Measurements from ENCODE around the gene SLC39A11. TPM values are rescaled to one million over a fixed set of nuclear protein-coding genes. Genes with fewer than 3 reads are reported as not detected.

Gene SLC39A11
- total RNA-seq, 1 donor from 2014 or later: 5.5 TPM

GRCh38 chr17:72946156-72946555, 146.3 kb downstream of the SLC39A11 start:
- H3K27me3 Mint-ChIP-seq (ENCODE audit: insufficient read depth, low read depth): peaks cover 7% of the 10 kb centered on the region
- Histone ChIP-seq H3K4me1 (peaks cover 10% of the 10 kb centered on the region), H3K36me3 (no peaks in the 10 kb centered on the region), H3K4me3 (no peak overlapping the region), H3K9ac (no peak overlapping the region), H3F3A (ENCODE audit: low read depth) (no peaks in the 10 kb centered on the region), H3K4me2 (peak overlapping the region; percentile 43), H4K20me1 (ENCODE audit: low read depth) (no peaks in the 10 kb centered on the region), H3K9me3 (ENCODE audit: low read depth) (no peaks in the 10 kb centered on the region), H2AFZ (replicated peaks) (no peak overlapping the region), H3K27me3 (no peaks in the 10 kb centered on the region), H3K79me2 (ENCODE audit: low read depth) (no peaks in the 10 kb centered on the region), H3K27ac (no peak overlapping the region)
- TF ChIP-seq EZH2 (IDR thresholded peaks at IDR 0.05): no peak
- H3K36me3 Mint-ChIP-seq: no peaks in the 10 kb centered on the region
- peaks cover 60% of the 10 kb centered on the region for H3K4me1 Mint-ChIP-seq
- H3K4me3 Mint-ChIP-seq: no peak overlapping the region
- DNase-seq (ENCODE audit: low spot score): no peak
- H3K27ac Mint-ChIP-seq: peak overlapping the region; percentile 36
- no peaks in the 10 kb centered on the region for H3K9me3 Mint-ChIP-seq

DNA sequence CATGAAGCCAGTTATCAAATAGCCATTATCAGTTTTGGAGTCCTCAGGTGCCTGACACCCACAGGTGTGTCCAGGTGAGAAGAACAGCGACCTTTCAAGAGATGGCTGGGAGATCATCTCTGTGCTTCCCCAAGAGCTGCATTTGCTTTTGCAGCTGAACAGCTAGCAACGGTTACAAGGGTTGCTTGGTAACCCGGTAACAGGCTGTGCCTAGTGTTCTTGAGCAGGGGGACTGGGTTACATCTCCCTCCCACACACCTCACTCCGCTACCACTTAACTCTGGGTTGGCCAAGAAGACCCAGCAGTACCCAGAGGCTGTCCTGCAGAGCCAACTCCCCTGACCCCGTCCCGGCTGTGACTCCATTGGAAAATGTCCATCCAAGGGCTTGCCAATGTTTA, 147.0 kb downstream of the SLC39A11 start:
- no peaks in the 10 kb centered on the region for H3K9me3 ChIP-seq (ENCODE audit: low read depth)
- no peak overlapping the region for H3K9ac ChIP-seq
- no peak overlapping the region for H3K4me3 Mint-ChIP-seq
- peaks cover 7% of the 10 kb centered on the region for H3K27me3 Mint-ChIP-seq (ENCODE audit: insufficient read depth, low read depth)
- peak overlapping the region; percentile 5 for H3K27ac Mint-ChIP-seq
- no peak overlapping the region for H2AFZ ChIP-seq (replicated peaks)
- no peaks in the 10 kb centered on the region for H3K9me3 Mint-ChIP-seq
- no peak for DNase-seq (ENCODE audit: low spot score)
- H3K36me3 Mint-ChIP-seq: no peaks in the 10 kb centered on the region
- no peak overlapping the region for H3K4me3 ChIP-seq
- H3K4me2 ChIP-seq: no peak overlapping the region
- H3K4me1 Mint-ChIP-seq: peaks cover 57% of the 10 kb centered on the region
- no peaks in the 10 kb centered on the region for H3K79me2 ChIP-seq (ENCODE audit: low read depth)
- H3F3A ChIP-seq (ENCODE audit: low read depth): no peaks in the 10 kb centered on the region
- no peaks in the 10 kb centered on the region for H3K36me3 ChIP-seq
- H3K27me3 ChIP-seq: no peaks in the 10 kb centered on the region
- no peak overlapping the region for H3K27ac ChIP-seq
- TF ChIP-seq EZH2phosphoT487 (IDR thresholded peaks at IDR 0.05) (no peak), EZH2 (IDR thresholded peaks at IDR 0.05) (no peak)
- TF ChIP-seq, protein P1, sequence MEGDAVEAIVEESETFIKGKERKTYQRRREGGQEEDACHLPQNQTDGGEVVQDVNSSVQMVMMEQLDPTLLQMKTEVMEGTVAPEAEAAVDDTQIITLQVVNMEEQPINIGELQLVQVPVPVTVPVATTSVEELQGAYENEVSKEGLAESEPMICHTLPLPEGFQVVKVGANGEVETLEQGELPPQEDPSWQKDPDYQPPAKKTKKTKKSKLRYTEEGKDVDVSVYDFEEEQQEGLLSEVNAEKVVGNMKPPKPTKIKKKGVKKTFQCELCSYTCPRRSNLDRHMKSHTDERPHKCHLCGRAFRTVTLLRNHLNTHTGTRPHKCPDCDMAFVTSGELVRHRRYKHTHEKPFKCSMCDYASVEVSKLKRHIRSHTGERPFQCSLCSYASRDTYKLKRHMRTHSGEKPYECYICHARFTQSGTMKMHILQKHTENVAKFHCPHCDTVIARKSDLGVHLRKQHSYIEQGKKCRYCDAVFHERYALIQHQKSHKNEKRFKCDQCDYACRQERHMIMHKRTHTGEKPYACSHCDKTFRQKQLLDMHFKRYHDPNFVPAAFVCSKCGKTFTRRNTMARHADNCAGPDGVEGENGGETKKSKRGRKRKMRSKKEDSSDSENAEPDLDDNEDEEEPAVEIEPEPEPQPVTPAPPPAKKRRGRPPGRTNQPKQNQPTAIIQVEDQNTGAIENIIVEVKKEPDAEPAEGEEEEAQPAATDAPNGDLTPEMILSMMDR (IDR thresholded peaks at IDR 0.05): no peak
- H4K20me1 ChIP-seq (ENCODE audit: low read depth): no peaks in the 10 kb centered on the region
- peaks cover 10% of the 10 kb centered on the region for H3K4me1 ChIP-seq

GRCh38 chr17:72943826-72944689, 148.4 kb downstream of the SLC39A11 start:
- Histone ChIP-seq H3K27ac (no peak overlapping the region), H3K36me3 (no peaks in the 10 kb centered on the region), H3K4me2 (no peak overlapping the region), H2AFZ (replicated peaks) (no peak overlapping the region), H3K9me3 (ENCODE audit: low read depth) (no peaks in the 10 kb centered on the region), H3K27me3 (no peaks in the 10 kb centered on the region), H4K20me1 (ENCODE audit: low read depth) (no peaks in the 10 kb centered on the region), H3K4me3 (no peak overlapping the region), H3K9ac (no peak overlapping the region), H3K79me2 (ENCODE audit: low read depth) (no peaks in the 10 kb centered on the region), H3F3A (ENCODE audit: low read depth) (no peaks in the 10 kb centered on the region), H3K4me1 (peaks cover 10% of the 10 kb centered on the region)
- Mint-ChIP-seq H3K4me3 (no peak overlapping the region), H3K27ac (peak overlapping the region; percentile 15), H3K9me3 (no peaks in the 10 kb centered on the region), H3K27me3 (ENCODE audit: insufficient read depth, low read depth) (peaks cover 7% of the 10 kb centered on the region), H3K36me3 (no peaks in the 10 kb centered on the region), H3K4me1 (peaks cover 51% of the 10 kb centered on the region)
- DNase-seq (ENCODE audit: low spot score): no peak
- TF ChIP-seq, protein P1 (IDR thresholded peaks at IDR 0.05): no peak
- TF ChIP-seq EZH2 (IDR thresholded peaks at IDR 0.05): no peak

- H4K20me1 ChIP-seq (ENCODE audit: low read depth): no peaks in the 10 kb centered on the region
- H3K9me3 ChIP-seq (ENCODE audit: low read depth): no peaks in the 10 kb centered on the region
- peaks cover 10% of the 10 kb centered on the region for H3K4me1 ChIP-seq
- H3K4me2 ChIP-seq: no peak overlapping the region
- no peaks in the 10 kb centered on the region for H3F3A ChIP-seq (ENCODE audit: low read depth)
- peak overlapping the region; percentile 30 for H3K27ac Mint-ChIP-seq
- no peaks in the 10 kb centered on the region for H3K27me3 ChIP-seq
- H3K4me3 ChIP-seq: no peak overlapping the region
- no peaks in the 10 kb centered on the region for H3K36me3 Mint-ChIP-seq
- no peaks in the 10 kb centered on the region for H3K79me2 ChIP-seq (ENCODE audit: low read depth)
- no peak for TF ChIP-seq EZH2 (IDR thresholded peaks at IDR 0.05)
- TF ChIP-seq, protein P1 (IDR thresholded peaks at IDR 0.05): no peak
- no peaks in the 10 kb centered on the region for H3K36me3 ChIP-seq
- no peak overlapping the region for H3K9ac ChIP-seq
- peaks cover 7% of the 10 kb centered on the region for H3K27me3 Mint-ChIP-seq (ENCODE audit: insufficient read depth, low read depth)
- no peak overlapping the region for H3K27ac ChIP-seq
- no peak overlapping the region for H3K4me3 Mint-ChIP-seq
- H3K9me3 Mint-ChIP-seq: no peaks in the 10 kb centered on the region
- peaks cover 53% of the 10 kb centered on the region for H3K4me1 Mint-ChIP-seq
- DNase-seq (ENCODE audit: low spot score): peak; percentile 31
- no peak overlapping the region for H2AFZ ChIP-seq (replicated peaks)
These were observed 149.9 kb downstream of the SLC39A11 start for GRCh38 chr17:72942579-72942978.
